A549 (cell line): ENCODE data around the gene CPXM1. TPM values are rescaled to one million over a fixed set of nuclear protein-coding genes. Genes with fewer than 3 reads are reported as not detected.

ENCODE experiments used
- ATAC-seq, 2 experiments: fragments of 200-7000 bp in 1 of 2; fragments of >200 bp in 1 of 2; cut with Nextera tagmentation in 1 of 2; cut with Tn5 transposase in 1 of 2; 3 replicates each; pipeline versions ENCODE4 v1.8.0 to v1.9.1; 2018 to 2020; ENCODE audit warnings: mild to moderate bottlenecking in 1 of 2, moderate library complexity in 1 of 2
- CTCF ChIA-PET: fragments of 300-600 bp; sonication (Branson Sonifier 250); formaldehyde crosslinking; extraction: SDS; loops from one replicate; lab custom pipeline; 2021; ENCODE audit warnings: antibody characterized with exemption, inconsistent platforms; lab: Yijun Ruan, JAX
- POLR2A ChIA-PET: fragments of 350-600 bp; formaldehyde crosslinking; extraction: SDS; loops from one replicate; lab custom pipeline; 2021; ENCODE audit warnings: antibody characterized with exemption, inconsistent platforms; lab: Yijun Ruan, JAX
- DNase-seq, 2 experiments: peaks; one replicate each; pipeline versions ENCODE4 v3.0.0 to v3.0.0-alpha.2; 2011 to 2016; ENCODE audit warnings: low read depth in 1 of 2, low spot score in 1 of 2
- FAIRE-seq: peaks from 2 replicates; lab custom pipeline; 2011; peaks lifted over from hg19 to GRCh38; lab: Jason Lieb, UNC
- H3K27ac ChIP-seq, 2 experiments: fragments of >200 bp; sonication (Bioruptor Twin); formaldehyde crosslinking; 3 replicates each; pipeline ENCODE4 v1.5.1; 2016 to 2017
- H3K4me1 ChIP-seq: fragments of >200 bp; sonication (Bioruptor Twin); formaldehyde crosslinking; 3 replicates; pipeline ENCODE4 v1.6.1; 2016
- H3K4me2 ChIP-seq: fragments of >200 bp; sonication (Bioruptor Twin); formaldehyde crosslinking; 3 replicates; pipeline ENCODE4 v1.6.1; 2016
- H3K4me3 ChIP-seq: fragments of >200 bp; sonication (Bioruptor Twin); formaldehyde crosslinking; 3 replicates; pipeline ENCODE4 v1.5.1; 2016
- H3K9me3 ChIP-seq: fragments of >200 bp; sonication (Bioruptor Twin); formaldehyde crosslinking; 3 replicates; pipeline ENCODE4 v1.6.1; 2016
- BHLHE40 ChIP-seq: IDR thresholded peaks from 2 replicates; pipeline ENCODE4 v1.6.1; 2012; ENCODE audit warnings: low read depth, low read length, inconsistent platforms
- CBX2 ChIP-seq: fragments of 200-600 bp; sonication (generic); IDR thresholded peaks from 2 replicates; pipeline ENCODE4 v1.6.1; 2016; ENCODE audit warnings: low read depth, mild to moderate bottlenecking, borderline replicate concordance
- CBX8 ChIP-seq: fragments of 200-600 bp; sonication (generic); IDR thresholded peaks from 2 replicates; pipeline ENCODE4 v1.6.1; 2016
- CEBPB ChIP-seq, 2 experiments: fragments of >200 bp in 1 of 2; sonication (Bioruptor Twin) in 1 of 2; formaldehyde crosslinking in 1 of 2; IDR thresholded peaks; 2 replicates each; pipeline ENCODE4 v1.6.1; 2012 to 2016
- EHMT2 ChIP-seq: fragments of 200-600 bp; sonication (generic); IDR thresholded peaks from 2 replicates; pipeline ENCODE4 v1.6.1; 2016; ENCODE audit warnings: antibody characterized with exemption, low read depth, mild to moderate bottlenecking, moderate library complexity
- EP300 ChIP-seq, 2 experiments: fragments of >200 bp; sonication (Bioruptor Twin); formaldehyde crosslinking; IDR thresholded peaks; 2 replicates in 1 of 2; 3 replicates in 1 of 2; pipeline ENCODE4 v1.6.1; 2016 to 2017
- GATA3 ChIP-seq: IDR thresholded peaks from 2 replicates; pipeline ENCODE4 v1.6.1; 2012; ENCODE audit warnings: borderline replicate concordance
- HDAC2 ChIP-seq: fragments of 200-600 bp; sonication (generic); IDR thresholded peaks from 2 replicates; pipeline ENCODE4 v1.6.1; 2016
- HOXB5 ChIP-seq: fragments of 250-450 bp; sonication (Bioruptor Pico); IDR thresholded peaks from 2 replicates; pipeline ENCODE4 v1.5.0; 2020; ENCODE audit warnings: mild to moderate bottlenecking, moderate library complexity
- JUN ChIP-seq, 2 experiments: fragments of >200 bp; sonication (Bioruptor Twin); formaldehyde crosslinking; IDR thresholded peaks; 2 replicates in 1 of 2; 3 replicates in 1 of 2; pipeline ENCODE4 v1.6.1; 2016 to 2017
- KDM1A ChIP-seq: fragments of 200-600 bp; sonication (generic); IDR thresholded peaks from 2 replicates; pipeline ENCODE4 v1.6.1; 2016; ENCODE audit warnings: low read depth, mild to moderate bottlenecking
- MAZ ChIP-seq: fragments of 150-350 bp; IDR thresholded peaks from 2 replicates; pipeline ENCODE4 v1.6.1; 2014; ENCODE audit warnings: antibody characterized with exemption, low read depth, low read length, borderline replicate concordance
- NPAS2 ChIP-seq: fragments of 250-450 bp; sonication (Bioruptor Pico); IDR thresholded peaks from 2 replicates; pipeline ENCODE4 v1.8.0; 2022; ENCODE audit warnings: mild to moderate bottlenecking, moderate library complexity, borderline replicate concordance
- NR3C1 ChIP-seq: fragments of >200 bp; sonication (Bioruptor Twin); formaldehyde crosslinking; IDR thresholded peaks from 3 replicates; pipeline ENCODE4 v1.6.1; 2017
- PHF8 ChIP-seq: fragments of 200-600 bp; sonication (generic); IDR thresholded peaks from 2 replicates; pipeline ENCODE4 v1.6.1; 2016; ENCODE audit warnings: low read depth, mild to moderate bottlenecking, antibody characterized with exemption, moderate library complexity, borderline replicate concordance
- RARB ChIP-seq: fragments of 250-450 bp; sonication (Bioruptor Pico); IDR thresholded peaks from 2 replicates; pipeline ENCODE4 v1.8.0; 2021; ENCODE audit warnings: mild to moderate bottlenecking, moderate library complexity
- RCOR1 ChIP-seq: fragments of 150-350 bp; IDR thresholded peaks from 2 replicates; pipeline ENCODE4 v1.6.1; 2014; ENCODE audit warnings: antibody characterized with exemption, low read length, low read depth
- RNF2 ChIP-seq: fragments of 200-600 bp; sonication (generic); IDR thresholded peaks from 2 replicates; pipeline ENCODE4 v1.6.1; 2016; ENCODE audit warnings: low read depth, mild to moderate bottlenecking, antibody characterized with exemption, moderate library complexity, borderline replicate concordance
- SREBF2 ChIP-seq: fragments of 450-650 bp; IDR thresholded peaks from 2 replicates; pipeline ENCODE4 v1.6.1; 2014; ENCODE audit warnings: mild to moderate bottlenecking, moderate library complexity
- TP53 ChIP-seq: fragments of 250-450 bp; sonication (Bioruptor Pico); IDR thresholded peaks from 2 replicates; pipeline ENCODE4 v1.5.0; 2021; ENCODE audit warnings: mild to moderate bottlenecking, moderate library complexity
- ZNF302 ChIP-seq: fragments of 250-450 bp; sonication (Bioruptor Pico); IDR thresholded peaks from 2 replicates; pipeline ENCODE4 v1.9.0; 2021; ENCODE audit warnings: inconsistent platforms, mild to moderate bottlenecking, moderate library complexity
- WGBS: methylation state at CpG from one replicate; pipeline ENCODE4 v1.1.6; 2017; ENCODE audit errors: missing lambda C conversion rate; 5-methylcytosine and 5-hydroxymethylcytosine counted together
- polyA plus RNA-seq, 4 experiments: library from polyadenylated mRNA; depleted of rRNA in 3 of 4; stranded (reverse); fragments of >200 nt; fragmentation: RNase III in 1 of 4; extraction: RNeasy Plus Mini Kit Qiagen cat#74134 plus additional on column Dnase treatment in 1 of 4; gene quantifications; 2 replicates in 3 of 4; 3 replicates in 1 of 4; pipeline ENCODE4 v1.2.3, GENCODE V29; 2011 to 2017
- TF ChIP-seq, protein P1 (sequence below): fragments of 150-350 bp; IDR thresholded peaks from 2 replicates; pipeline ENCODE4 v1.6.1; 2014; ENCODE audit warnings: low read depth, mild to moderate bottlenecking, low read length
- TF ChIP-seq, protein P2 (sequence below): IDR thresholded peaks from 2 replicates; pipeline ENCODE4 v1.6.1; 2012
- TF ChIP-seq, protein P3 (sequence below): fragments of 250-450 bp; sonication (Bioruptor Pico); IDR thresholded peaks from 2 replicates; pipeline ENCODE4 v1.5.0; 2021; ENCODE audit warnings: mild to moderate bottlenecking, moderate library complexity, borderline replicate concordance
- TF ChIP-seq, protein P4 (sequence below): fragments of >200 bp; sonication (Bioruptor Twin); formaldehyde crosslinking; IDR thresholded peaks from 2 replicates; pipeline ENCODE4 v1.6.1; 2016
- TF ChIP-seq, protein P5 (sequence below): IDR thresholded peaks from 2 replicates; pipeline ENCODE4 v1.6.1; 2012
- TF ChIP-seq, protein P6 (sequence below): fragments of >200 bp; sonication (Bioruptor Twin); formaldehyde crosslinking; IDR thresholded peaks from 3 replicates; pipeline ENCODE4 v1.6.1; 2016

CPXM1 gene
- polyA plus RNA-seq, 2 of the 4 experiments (the other 2 are of a cell fraction), result not detected

DNA sequence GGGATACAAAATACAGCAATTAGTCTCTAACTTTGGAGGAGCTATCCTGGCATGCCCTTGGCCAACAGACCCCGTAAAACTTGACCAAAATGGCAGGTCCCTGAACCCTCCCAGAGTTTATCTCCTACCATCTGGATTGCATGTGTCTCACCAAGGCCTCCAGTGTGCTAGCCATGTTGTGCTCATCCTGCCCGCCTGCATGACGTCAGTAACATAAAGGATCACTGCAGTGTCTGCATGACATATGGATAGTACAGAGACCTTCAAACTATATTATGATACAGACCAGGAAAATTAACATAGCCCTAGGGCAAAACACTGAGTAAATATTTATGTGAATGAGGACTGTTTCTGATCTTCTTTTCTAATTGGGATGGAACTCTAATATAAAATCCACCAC, 25.3 kb downstream of the CPXM1 start:
- no peak for ATAC-seq
- POLR2A ChIA-PET, result no interaction called here
- 60% methylated on average over 3 of the region's 3 CpGs for WGBS
- Histone ChIP-seq H3K9me3 (peaks cover 6% of the 10 kb centered on the region), H3K4me2 (no peak overlapping the region), H3K4me1 (no peaks in the 10 kb centered on the region), H3K4me3 (no peak overlapping the region), H3K27ac (no peak overlapping the region)
- TF ChIP-seq, protein P1, sequence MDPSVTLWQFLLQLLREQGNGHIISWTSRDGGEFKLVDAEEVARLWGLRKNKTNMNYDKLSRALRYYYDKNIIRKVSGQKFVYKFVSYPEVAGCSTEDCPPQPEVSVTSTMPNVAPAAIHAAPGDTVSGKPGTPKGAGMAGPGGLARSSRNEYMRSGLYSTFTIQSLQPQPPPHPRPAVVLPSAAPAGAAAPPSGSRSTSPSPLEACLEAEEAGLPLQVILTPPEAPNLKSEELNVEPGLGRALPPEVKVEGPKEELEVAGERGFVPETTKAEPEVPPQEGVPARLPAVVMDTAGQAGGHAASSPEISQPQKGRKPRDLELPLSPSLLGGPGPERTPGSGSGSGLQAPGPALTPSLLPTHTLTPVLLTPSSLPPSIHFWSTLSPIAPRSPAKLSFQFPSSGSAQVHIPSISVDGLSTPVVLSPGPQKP, result no peak
- TF ChIP-seq EHMT2 (no peak), CEBPB (IDR thresholded peaks at IDR 0.05) (no peak), HDAC2 (no peak), KDM1A (no peak), GATA3 (no peak), MAZ (no peak)
- CTCF ChIA-PET, result interaction anchor here (0.5 to 3.7 kb wide), 9 partner anchors 12 to 132 kb away, joined by 3 to 16 read pairs (median 6); partner anchors contain the start of gene CPXM1
- no peak for DNase-seq
- FAIRE-seq, result peak; percentile 43

DNA sequence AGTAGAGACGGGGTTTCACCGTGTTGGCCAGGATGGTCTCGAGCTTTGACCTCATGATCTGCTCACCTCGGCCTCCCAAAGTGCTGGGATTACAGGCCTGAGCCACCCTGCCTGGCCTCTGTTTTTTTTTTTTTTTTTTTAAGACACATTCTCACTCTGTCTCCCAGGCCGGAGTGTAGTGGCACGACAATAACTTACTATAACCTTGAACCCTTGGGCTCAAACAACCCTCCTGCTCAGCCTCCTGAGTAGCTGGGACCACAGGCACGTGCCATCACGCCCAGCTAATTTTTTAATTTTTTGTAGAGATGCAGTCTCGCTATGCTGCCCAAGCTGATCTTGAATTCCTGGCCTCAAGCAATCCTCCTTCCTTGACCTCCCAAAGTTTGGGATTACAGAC, 26.6 kb downstream of the CPXM1 start:
- H3K4me3 ChIP-seq, result no peak overlapping the region
- WGBS, result 71% methylated on average over 9 of the region's 9 CpGs
- ATAC-seq (no peak), FAIRE-seq (no peak), DNase-seq (no peak)
- CTCF ChIA-PET, result interaction anchor here (0.6 to 2.5 kb wide), 5 partner anchors 18 to 227 kb away, joined by 3 to 8 read pairs (median 6); no protein-coding TSS in a partner anchor
- no peak overlapping the region for H3K27ac ChIP-seq
- peaks cover 6% of the 10 kb centered on the region for H3K9me3 ChIP-seq
- H3K4me2 ChIP-seq, result no peak overlapping the region
- TF ChIP-seq HOXB5 (CRISPR knock-in tag), result no peak
- TF ChIP-seq NPAS2 (CRISPR knock-in tag), result no peak
- TF ChIP-seq CBX2, result no peak
- TF ChIP-seq, protein P2, sequence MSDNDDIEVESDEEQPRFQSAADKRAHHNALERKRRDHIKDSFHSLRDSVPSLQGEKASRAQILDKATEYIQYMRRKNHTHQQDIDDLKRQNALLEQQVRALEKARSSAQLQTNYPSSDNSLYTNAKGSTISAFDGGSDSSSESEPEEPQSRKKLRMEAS, result no peak
- TF ChIP-seq EHMT2, result no peak
- no peak for TF ChIP-seq CBX8
- TF ChIP-seq, protein P3, sequence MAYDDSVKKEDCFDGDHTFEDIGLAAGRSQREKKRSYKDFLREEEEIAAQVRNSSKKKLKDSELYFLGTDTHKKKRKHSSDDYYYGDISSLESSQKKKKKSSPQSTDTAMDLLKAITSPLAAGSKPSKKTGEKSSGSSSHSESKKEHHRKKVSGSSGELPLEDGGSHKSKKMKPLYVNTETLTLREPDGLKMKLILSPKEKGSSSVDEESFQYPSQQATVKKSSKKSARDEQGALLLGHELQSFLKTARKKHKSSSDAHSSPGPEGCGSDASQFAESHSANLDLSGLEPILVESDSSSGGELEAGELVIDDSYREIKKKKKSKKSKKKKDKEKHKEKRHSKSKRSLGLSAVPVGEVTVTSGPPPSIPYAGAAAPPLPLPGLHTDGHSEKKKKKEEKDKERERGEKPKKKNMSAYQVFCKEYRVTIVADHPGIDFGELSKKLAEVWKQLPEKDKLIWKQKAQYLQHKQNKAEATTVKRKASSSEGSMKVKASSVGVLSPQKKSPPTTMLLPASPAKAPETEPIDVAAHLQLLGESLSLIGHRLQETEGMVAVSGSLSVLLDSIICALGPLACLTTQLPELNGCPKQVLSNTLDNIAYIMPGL, result no peak
- TF ChIP-seq TP53 (CRISPR knock-in tag), result no peak
- TF ChIP-seq SREBF2, result no peak
- TF ChIP-seq, protein P4, sequence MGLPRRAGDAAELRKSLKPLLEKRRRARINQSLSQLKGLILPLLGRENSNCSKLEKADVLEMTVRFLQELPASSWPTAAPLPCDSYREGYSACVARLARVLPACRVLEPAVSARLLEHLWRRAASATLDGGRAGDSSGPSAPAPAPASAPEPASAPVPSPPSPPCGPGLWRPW, result no peak
- no peak for TF ChIP-seq RNF2
- no peak for TF ChIP-seq RARB (CRISPR knock-in tag)
- TF ChIP-seq ZNF302 (CRISPR knock-in tag), result no peak
- no peak for TF ChIP-seq MAZ
- TF ChIP-seq EP300 (IDR thresholded peaks at IDR 0.05), result no peak
- TF ChIP-seq NR3C1, result no peak
- no peak for TF ChIP-seq RCOR1
- POLR2A ChIA-PET, result no interaction called here
- no peaks in the 10 kb centered on the region for H3K4me1 ChIP-seq

DNA sequence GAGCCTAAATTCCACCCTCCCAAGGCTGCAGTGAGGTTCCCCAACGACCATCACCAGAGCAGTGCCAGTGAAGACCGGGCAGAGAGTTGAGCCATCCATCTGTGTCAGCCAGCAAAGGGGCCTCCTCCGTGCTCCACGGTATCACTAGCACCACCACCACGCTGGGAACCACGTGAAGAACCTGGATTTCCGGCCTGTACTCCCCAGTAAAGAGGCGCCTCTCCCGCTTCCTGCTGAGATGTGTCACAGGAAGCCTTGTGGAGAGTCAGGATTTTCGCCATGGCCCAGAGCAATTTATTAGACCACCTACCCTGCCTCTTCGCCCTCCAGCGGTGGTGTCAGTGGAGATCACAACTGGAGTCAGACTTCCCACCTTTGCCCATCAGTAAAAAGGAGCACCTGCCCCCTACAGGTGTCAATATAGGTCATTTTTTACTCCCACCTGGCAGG, 28.8 kb downstream of the CPXM1 start:
- FAIRE-seq, result no peak
- ChIA-PET CTCF (interaction anchor here (0.6 to 1.3 kb wide), 4 partner anchors 8 to 282 kb away, joined by 3 to 8 read pairs (median 4); no protein-coding TSS in a partner anchor), POLR2A (no interaction called here)
- Histone ChIP-seq H3K9me3 (peaks cover 6% of the 10 kb centered on the region), H3K4me2 (no peak overlapping the region), H3K4me1 (no peaks in the 10 kb centered on the region), H3K4me3 (no peak overlapping the region), H3K27ac (no peak overlapping the region)
- DNase-seq, result no peak
- no peak for ATAC-seq
- 70% methylated on average over 12 of the region's 12 CpGs for whole genome bisulfite sequencing
- TF ChIP-seq HOXB5 (CRISPR knock-in tag), result no peak
- TF ChIP-seq JUN (IDR thresholded peaks at IDR 0.05), result no peak
- no peak for TF ChIP-seq HDAC2
- no peak for TF ChIP-seq BHLHE40
- TF ChIP-seq, protein P5, sequence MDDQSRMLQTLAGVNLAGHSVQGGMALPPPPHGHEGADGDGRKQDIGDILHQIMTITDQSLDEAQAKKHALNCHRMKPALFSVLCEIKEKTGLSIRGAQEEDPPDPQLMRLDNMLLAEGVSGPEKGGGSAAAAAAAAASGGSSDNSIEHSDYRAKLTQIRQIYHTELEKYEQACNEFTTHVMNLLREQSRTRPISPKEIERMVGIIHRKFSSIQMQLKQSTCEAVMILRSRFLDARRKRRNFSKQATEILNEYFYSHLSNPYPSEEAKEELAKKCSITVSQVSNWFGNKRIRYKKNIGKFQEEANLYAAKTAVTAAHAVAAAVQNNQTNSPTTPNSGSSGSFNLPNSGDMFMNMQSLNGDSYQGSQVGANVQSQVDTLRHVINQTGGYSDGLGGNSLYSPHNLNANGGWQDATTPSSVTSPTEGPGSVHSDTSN, result no peak
- TF ChIP-seq, protein P3, result no peak
- no peak for TF ChIP-seq NPAS2 (CRISPR knock-in tag)
- TF ChIP-seq RARB (CRISPR knock-in tag), result no peak
- no peak for TF ChIP-seq PHF8
- TF ChIP-seq, protein P6, sequence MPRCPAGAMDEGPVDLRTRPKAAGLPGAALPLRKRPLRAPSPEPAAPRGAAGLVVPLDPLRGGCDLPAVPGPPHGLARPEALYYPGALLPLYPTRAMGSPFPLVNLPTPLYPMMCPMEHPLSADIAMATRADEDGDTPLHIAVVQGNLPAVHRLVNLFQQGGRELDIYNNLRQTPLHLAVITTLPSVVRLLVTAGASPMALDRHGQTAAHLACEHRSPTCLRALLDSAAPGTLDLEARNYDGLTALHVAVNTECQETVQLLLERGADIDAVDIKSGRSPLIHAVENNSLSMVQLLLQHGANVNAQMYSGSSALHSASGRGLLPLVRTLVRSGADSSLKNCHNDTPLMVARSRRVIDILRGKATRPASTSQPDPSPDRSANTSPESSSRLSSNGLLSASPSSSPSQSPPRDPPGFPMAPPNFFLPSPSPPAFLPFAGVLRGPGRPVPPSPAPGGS, result no peak
